Fibroblast of skin of right biceps (primary cell): ENCODE data around the gene C4orf50.
A peak's percentile ranks its signal among the peaks of the same experiment; 100 is the strongest.
"Not testable (repeated sequence)": the region's sequence is repeated elsewhere in the genome, so short reads cannot be mapped to it uniquely, and the experiment has no call there.

Experiments
- DNase-seq: peaks from one replicate; pipeline ENCODE4 v3.0.0-alpha.2; 2013

Gene C4orf50

GRCh38 chr4:6012200-6012599, 6.0 kb downstream of the C4orf50 start:
- no peak for DNase-seq

GRCh38 chr4:6011686-6012085, 6.5 kb downstream of the C4orf50 start:
- DNase-seq, result no peak

- DNase-seq, result no peak
Observed at GRCh38 chr4:6011271-6011671, 7.0 kb downstream of the C4orf50 start.

GRCh38 chr4:6010789-6011188, 7.4 kb downstream of the C4orf50 start:
- DNase-seq, result no peak

- no peak for DNase-seq
Observed at GRCh38 chr4:6009452-6009851, 8.8 kb downstream of the C4orf50 start.

- DNase-seq, result no peak
Observed at GRCh38 chr4:6008766-6009385, 9.4 kb downstream of the C4orf50 start.

- DNase-seq, result no peak
Observed at GRCh38 chr4:6008092-6008551, 10.1 kb downstream of the C4orf50 start.

GRCh38 chr4:6005175-6005574, 13.1 kb downstream of the C4orf50 start:
- no peak for DNase-seq

GRCh38 chr4:6003485-6003884, 14.7 kb downstream of the C4orf50 start:
- DNase-seq, result not testable (repeated sequence)

- no peak for DNase-seq
Observed at GRCh38 chr4:6002926-6003325, 15.3 kb downstream of the C4orf50 start.

- DNase-seq, result no peak
Observed at GRCh38 chr4:6002492-6002833, 15.8 kb downstream of the C4orf50 start.

GRCh38 chr4:6001680-6002491, 16.3 kb downstream of the C4orf50 start:
- DNase-seq, result no peak

GRCh38 chr4:5999830-6000365, 18.3 kb downstream of the C4orf50 start:
- no peak for DNase-seq

- no peak for DNase-seq
Observed at GRCh38 chr4:5999356-5999755, 18.9 kb downstream of the C4orf50 start.

- peak; percentile 47 for DNase-seq
Observed at GRCh38 chr4:5998333-5998936, 19.8 kb downstream of the C4orf50 start.

GRCh38 chr4:5996641-5997040, 21.6 kb downstream of the C4orf50 start:
- DNase-seq, result no peak

- DNase-seq, result no peak
Observed at GRCh38 chr4:5995901-5996623, 22.2 kb downstream of the C4orf50 start.

GRCh38 chr4:5993876-5994811, 24.1 kb downstream of the C4orf50 start:
- no peak for DNase-seq

GRCh38 chr4:5993346-5993745, 24.9 kb downstream of the C4orf50 start:
- not testable (repeated sequence) for DNase-seq

- DNase-seq, result no peak
Observed at GRCh38 chr4:5992828-5993321, 25.4 kb downstream of the C4orf50 start.

- DNase-seq, result no peak
Observed at GRCh38 chr4:5992171-5992827, 25.9 kb downstream of the C4orf50 start.
